HepG2 (cell line): ENCODE results near the gene MACROD2. TPM values are rescaled to one million over a fixed set of nuclear protein-coding genes. Genes with fewer than 3 reads are reported as not detected.

Experiments
- ATAC-seq: fragments of 200-7000 bp; cut with Tn5 transposase; 3 replicates; pipeline ENCODE4 v1.9.1; 2020; ENCODE audit warnings: mild to moderate bottlenecking, moderate library complexity
- BruUV-seq: library from RNA; stranded (reverse); fragments of 400-500 nt; replicated peaks from 2 replicates; lab custom pipeline; 2021; lab: Mats Ljungman, UMichigan
- CTCF ChIA-PET: fragments of 300-600 bp; formaldehyde crosslinking; extraction: SDS; loops from one replicate; lab custom pipeline; 2021; ENCODE audit warnings: low total read pairs, inconsistent platforms, low intra/inter-chr PET ratio; lab: Yijun Ruan, JAX
- POLR2A ChIA-PET: fragments of 350-600 bp; sonication (Branson Sonifier 250); formaldehyde crosslinking; loops from one replicate; lab custom pipeline; 2020; ENCODE audit warnings: antibody characterized with exemption, inconsistent platforms; lab: Yijun Ruan, JAX
- DNase-seq: peaks from one replicate; pipeline ENCODE4 v3.0.0-alpha.2; 2015; ENCODE audit warnings: low spot score
- FAIRE-seq: peaks from 3 replicates; lab custom pipeline; 2011; peaks lifted over from hg19 to GRCh38; lab: Jason Lieb, UNC
- H2AFZ ChIP-seq: one replicate; pipeline ENCODE4 v1.6.1; 2011; ENCODE audit warnings: low read length, inconsistent platforms
- H3K27ac ChIP-seq: fragments of 300-600 bp; 3 replicates; pipeline ENCODE4 v1.8.0; 2011; ENCODE audit warnings: mixed run types, mild to moderate bottlenecking, mixed read lengths, low read length, inconsistent platforms; ENCODE audit not compliant: insufficient read depth; ENCODE audit errors: extremely low read length
- H3K27me3 ChIP-seq, 2 experiments: fragments of 200-600 bp in 1 of 2; 2 replicates in 1 of 2; 3 replicates in 1 of 2; pipeline versions ENCODE4 v1.6.0 to v1.8.0; 2011; ENCODE audit warnings: low read length in 2 of 2, mild to moderate bottlenecking in 2 of 2, moderate library complexity in 2 of 2, inconsistent platforms in 1 of 2; ENCODE audit not compliant: insufficient read depth in 2 of 2, control insufficient read depth in 1 of 2
- H3K36me3 ChIP-seq, 2 experiments: fragments of 200-600 bp in 1 of 2; replicated peaks in 1 of 2; 2 replicates in 1 of 2; 3 replicates in 1 of 2; pipeline versions ENCODE4 v1.5.1 to v1.8.0; 2011; ENCODE audit warnings: low read length in 2 of 2, inconsistent platforms in 1 of 2; ENCODE audit not compliant: insufficient read depth in 2 of 2, control insufficient read depth in 1 of 2
- H3K4me1 ChIP-seq: 2 replicates; pipeline ENCODE4 v1.5.1; 2012; ENCODE audit warnings: low read length, inconsistent platforms; ENCODE audit not compliant: insufficient read depth
- H3K4me2 ChIP-seq: 2 replicates; pipeline ENCODE4 v1.6.0; 2011; ENCODE audit warnings: low read depth, low read length, inconsistent platforms
- H3K4me3 ChIP-seq, 3 experiments: fragments of 200-600 bp in 1 of 3; sonication (generic), shearing (Covaris generic) in 1 of 3; replicated peaks in 1 of 3; 2 replicates each; pipeline ENCODE4 v1.5.1; 2011 to 2016; ENCODE audit warnings: low read length in 3 of 3, inconsistent platforms in 2 of 3, low read depth in 2 of 3, mild to moderate bottlenecking in 2 of 3, control low read depth in 1 of 3, mixed read lengths in 1 of 3; ENCODE audit not compliant: insufficient read depth in 1 of 3
- H3K79me2 ChIP-seq: one replicate; pipeline ENCODE4 v1.6.1; 2011; ENCODE audit warnings: low read length, inconsistent platforms; ENCODE audit not compliant: insufficient read depth
- H3K9ac ChIP-seq: 2 replicates; pipeline ENCODE4 v1.6.0; 2011; ENCODE audit warnings: mild to moderate bottlenecking, low read depth, low read length, inconsistent platforms; ENCODE audit not compliant: insufficient read depth
- H3K9me3 ChIP-seq: 2 replicates; pipeline ENCODE4 v1.5.1; 2012; ENCODE audit warnings: mild to moderate bottlenecking, low read length
- H4K20me1 ChIP-seq: 2 replicates; pipeline ENCODE4 v1.6.0; 2011; ENCODE audit warnings: inconsistent platforms, mild to moderate bottlenecking, low read length, moderate library complexity; ENCODE audit not compliant: insufficient read depth
- ARNT ChIP-seq: fragments of 450-650 bp; IDR thresholded peaks from 2 replicates; pipeline ENCODE4 v1.6.1; 2017
- CEBPZ ChIP-seq: IDR thresholded peaks from 2 replicates; pipeline ENCODE4 v1.6.1; 2012; ENCODE audit warnings: low read length, improper control_type of control experiment
- FOXK2 ChIP-seq: fragments of 450-650 bp; IDR thresholded peaks from 2 replicates; pipeline ENCODE4 v1.6.1; 2016
- GPBP1L1 ChIP-seq: sonication (generic); formaldehyde crosslinking; IDR thresholded peaks from 2 replicates; pipeline ENCODE4 v1.5.0; 2020; ENCODE audit warnings: mild to moderate bottlenecking, missing genetic modification reagents
- MAFG ChIP-seq: sonication (generic); formaldehyde crosslinking; IDR thresholded peaks from 2 replicates; pipeline ENCODE4 v1.5.1; 2020; ENCODE audit warnings: mild to moderate bottlenecking, missing genetic modification reagents
- MIER2 ChIP-seq: IDR thresholded peaks from 2 replicates; pipeline ENCODE4 v1.6.1; 2016; ENCODE audit warnings: missing biosample characterization, missing genetic modification reagents
- MTA1 ChIP-seq: sonication (generic); formaldehyde crosslinking; IDR thresholded peaks from 2 replicates; pipeline ENCODE4 v1.4.0; 2020; ENCODE audit warnings: missing genetic modification reagents, mild to moderate bottlenecking, borderline replicate concordance
- RXRA ChIP-seq: sonication (generic); formaldehyde crosslinking; IDR thresholded peaks from 2 replicates; pipeline ENCODE4 v1.5.1; 2020; ENCODE audit warnings: missing genetic modification reagents
- TAF15 ChIP-seq: fragments of 200-400 bp; formaldehyde crosslinking; IDR thresholded peaks from one replicate; pipeline ENCODE4 v1.6.1; 2018; ENCODE audit warnings: mild to moderate bottlenecking, low read depth, low read length; ENCODE audit not compliant: poor library complexity, severe bottlenecking
- TGIF2 ChIP-seq: IDR thresholded peaks from 2 replicates; pipeline ENCODE4 v1.6.1; 2016; ENCODE audit warnings: control low read depth, missing compliant biosample characterization
- ZBTB3 ChIP-seq: sonication (generic); formaldehyde crosslinking; IDR thresholded peaks from 2 replicates; pipeline ENCODE4 v1.4.0; 2020; ENCODE audit warnings: low read depth, mild to moderate bottlenecking, moderate library complexity, missing genetic modification reagents, borderline replicate concordance
- ZNF10 ChIP-seq: sonication (generic); formaldehyde crosslinking; IDR thresholded peaks from 2 replicates; pipeline ENCODE4 v1.4.0; 2020; ENCODE audit warnings: mild to moderate bottlenecking, low read depth, missing genetic modification reagents, borderline replicate concordance
- ZNF331 ChIP-seq: sonication (generic); formaldehyde crosslinking; IDR thresholded peaks from 2 replicates; pipeline ENCODE4 v1.4.0; 2020; ENCODE audit warnings: missing genetic modification reagents
- WGBS: methylation state at CpG from one replicate; pipeline ENCODE4 v1.1.6; 2017; ENCODE audit warnings: low lambda C conversion rate; 5-methylcytosine and 5-hydroxymethylcytosine counted together
- in situ Hi-C: cut with HindIII; loops from 2 replicates; pipeline ENCODE4 v1.10.0; 2017; ENCODE audit warnings: low pct_unique_long_range_greater_than_20kb; ENCODE audit not compliant: extremely low pct_ligation_motif_present
- intact Hi-C: fragments of 100-400 bp; cut with micrococcal nuclease; formaldehyde crosslinking; loops from one replicate; pipeline ENCODE4 v1.10.0; 2022; ENCODE audit not compliant: unreplicated experiment
- polyA plus RNA-seq, 8 experiments: library from polyadenylated mRNA; depleted of rRNA in 3 of 8; stranded (reverse) in 7 of 8; unstranded in 1 of 8; fragments of >200 nt; fragmentation: Illumina TruSeq in 4 of 8; extraction: Trizol in 4 of 8; gene quantifications; 2 replicates each; pipeline versions ENCODE4 v1.2.1 to v1.2.3, GENCODE V29; 2011 to 2016; ENCODE audit warnings: low read depth in 4 of 8, missing spikeins in 1 of 8, mixed read lengths in 1 of 8; ENCODE audit not compliant: insufficient read depth in 1 of 8
- total RNA-seq, 5 experiments: library from RNA; depleted of rRNA; stranded (reverse); fragments of >200 nt; fragmentation: Illumina TruSeq; extraction: Trizol; gene quantifications; 2 replicates each; pipeline ENCODE4 v1.2.3, GENCODE V29; 2016; ENCODE audit warnings: low read depth in 1 of 5

Gene MACROD2
- total and polyA plus RNA-seq, 2 of the 13 experiments (the other 11 are each of a cell fraction or from before 2014, with no cell fraction given), result 0.13 to 0.51 TPM

- 39% methylated on average over 4 of the region's 4 CpGs for whole genome bisulfite sequencing
- in situ Hi-C loops, result no loop called here
- Histone ChIP-seq H3K27me3 (no peaks in the 10 kb centered on the region), H4K20me1 (no peaks in the 10 kb centered on the region), H2AFZ (no peak overlapping the region), H3K4me1 (no peaks in the 10 kb centered on the region)
- intact Hi-C loops, result loop anchor here (5.0 kb wide), 1 partner anchor 1595 kb away; the partner anchor contains the start of gene FLRT3
- ATAC-seq, result no peak
- BruUV-seq, result no TSS peak
- peak; percentile 87 for TF ChIP-seq ZNF331 (CRISPR knock-in tag)
- TF ChIP-seq TGIF2, result no peak
- TF ChIP-seq, all 625 proteins: peak for 1
- Histone ChIP-seq H3K36me3 (no peaks in the 10 kb centered on the region), H3K27ac (no peak overlapping the region), H3K4me3 (no peak overlapping the region), H3K9me3 (peaks cover 6% of the 10 kb centered on the region; the same call in 1 of the 2 replicates), H3K9ac (no peak overlapping the region), H3K4me2 (no peak overlapping the region), H3K79me2 (no peaks in the 10 kb centered on the region)
- FAIRE-seq (no peak), DNase-seq (no peak)
- ChIA-PET POLR2A (no interaction called here), CTCF (no interaction called here)
These were observed 1936.6 kb downstream of the MACROD2 start for GRCh38 chr20:15931897-15932296.

GRCh38 chr20:15937179-15937578 lies 1941.9 kb downstream of the MACROD2 start:
- Histone ChIP-seq H3K36me3 (no peaks in the 10 kb centered on the region), H3K4me2 (no peak overlapping the region), H2AFZ (no peak overlapping the region), H3K4me3 (no peak overlapping the region), H3K27me3 (no peaks in the 10 kb centered on the region), H3K9ac (no peak overlapping the region), H3K79me2 (no peaks in the 10 kb centered on the region), H3K4me1 (no peaks in the 10 kb centered on the region), H4K20me1 (no peaks in the 10 kb centered on the region), H3K9me3 (peaks cover 47% of the 10 kb centered on the region)
- no TSS peak for BruUV-seq
- no peak for FAIRE-seq
- intact Hi-C loops, result no loop called here
- DNase-seq, result no peak
- 33% methylated on average over 3 of the region's 3 CpGs for WGBS
- no peak for ATAC-seq
- in situ Hi-C loops, result no loop called here
- POLR2A ChIA-PET, result no interaction called here
- TF ChIP-seq CEBPZ (no peak), GPBP1L1 (no peak), FOXK2 (no peak), ZNF10 (CRISPR knock-in tag) (no peak), MTA1 (CRISPR knock-in tag) (no peak), ARNT (no peak), TAF15 (no peak), ZBTB3 (CRISPR knock-in tag) (no peak), MAFG (no peak), MIER2 (CRISPR knock-in tag) (no peak), RXRA (no peak)
- TF ChIP-seq, all 625 proteins: peak for 0
- no peak overlapping the region for H3K27ac ChIP-seq
- CTCF ChIA-PET, result no interaction called here
